Measurements from ENCODE around the gene IRX4.

IRX4 gene

GRCh38 chr5:1879292-1880263 is 3.1 kb downstream of the IRX4 start:
- no peak for TF ChIP-seq CTCF (conservative IDR thresholded peaks at IDR 0.05; ENCODE audit: low read depth, low read length)
- Histone ChIP-seq H3K27me3 (ENCODE audit: insufficient read depth, low read depth) (peaks cover 8% of the 10 kb centered on the region), H4K20me1 (ENCODE audit: insufficient read depth) (no peaks in the 10 kb centered on the region), H3K4me2 (no peak overlapping the region), H3K9ac (no peak overlapping the region), H3K27ac (no peak overlapping the region), H3K4me1 (ENCODE audit: low read depth, poor library complexity, severe bottlenecking) (no peaks in the 10 kb centered on the region), H3K36me3 (ENCODE audit: insufficient read depth) (no peaks in the 10 kb centered on the region), H3K4me3 (IDR thresholded peaks at IDR 0.05; ENCODE audit: insufficient read depth, low read depth, low read length) (no peak overlapping the region), H3K79me2 (ENCODE audit: insufficient read depth, low read depth) (no peaks in the 10 kb centered on the region), H2AFZ (ENCODE audit: low read depth) (no peak overlapping the region)

DNA sequence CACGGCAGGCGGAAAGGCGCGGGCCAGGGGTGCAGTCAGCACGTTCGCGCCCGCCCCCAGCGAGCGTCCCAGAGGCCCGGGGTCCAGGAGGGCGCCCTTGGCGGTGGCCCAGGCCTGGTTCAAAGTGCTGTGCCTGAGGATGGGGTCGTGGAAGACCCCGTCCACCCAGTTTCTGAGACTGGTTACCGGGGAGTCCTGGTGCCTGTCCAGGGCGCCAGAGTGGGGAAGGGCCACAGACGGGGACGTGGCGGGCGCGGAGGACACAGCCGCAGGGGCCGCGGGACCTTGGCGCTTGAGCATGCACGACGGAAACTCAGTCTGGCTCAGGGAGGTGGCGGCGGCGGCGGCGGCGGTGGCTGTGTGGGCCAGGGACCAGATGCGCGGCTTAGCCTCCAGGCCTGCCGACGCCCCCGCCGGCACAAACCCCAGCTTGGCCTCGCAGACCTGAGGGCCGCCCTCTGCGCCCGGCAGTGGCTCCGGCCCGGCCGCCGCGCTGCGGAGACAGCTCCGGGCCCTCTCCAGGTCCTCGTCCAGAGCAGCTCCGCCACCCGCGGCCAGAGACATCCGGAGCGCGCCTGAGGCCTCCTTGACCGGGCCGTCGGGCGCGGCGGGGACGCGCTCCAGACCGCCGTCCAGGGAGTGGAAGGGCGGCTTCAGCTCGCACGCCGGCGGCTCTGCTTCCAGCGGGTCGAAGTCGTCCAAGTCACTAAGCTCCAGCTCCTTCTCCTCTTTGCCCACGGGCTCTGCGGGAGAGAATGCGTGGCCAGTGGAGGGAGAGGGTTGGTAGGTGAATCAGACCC is 4.5 kb downstream of the IRX4 start:
- no peaks in the 10 kb centered on the region for H4K20me1 ChIP-seq (ENCODE audit: insufficient read depth)
- H3K9ac ChIP-seq = no peak overlapping the region
- H3K36me3 ChIP-seq (ENCODE audit: insufficient read depth) = no peaks in the 10 kb centered on the region
- no peak overlapping the region for H3K27ac ChIP-seq
- H3K4me2 ChIP-seq = no peak overlapping the region
- TF ChIP-seq CTCF (conservative IDR thresholded peaks at IDR 0.05; ENCODE audit: low read depth, low read length) = no peak
- H3K4me1 ChIP-seq (ENCODE audit: low read depth, poor library complexity, severe bottlenecking) = no peaks in the 10 kb centered on the region
- no peak overlapping the region for H3K4me3 ChIP-seq (IDR thresholded peaks at IDR 0.05; ENCODE audit: insufficient read depth, low read depth, low read length)
- H2AFZ ChIP-seq (ENCODE audit: low read depth) = no peak overlapping the region
- no peaks in the 10 kb centered on the region for H3K79me2 ChIP-seq (ENCODE audit: insufficient read depth, low read depth)
- peaks cover 18% of the 10 kb centered on the region for H3K27me3 ChIP-seq (ENCODE audit: insufficient read depth, low read depth)

DNA sequence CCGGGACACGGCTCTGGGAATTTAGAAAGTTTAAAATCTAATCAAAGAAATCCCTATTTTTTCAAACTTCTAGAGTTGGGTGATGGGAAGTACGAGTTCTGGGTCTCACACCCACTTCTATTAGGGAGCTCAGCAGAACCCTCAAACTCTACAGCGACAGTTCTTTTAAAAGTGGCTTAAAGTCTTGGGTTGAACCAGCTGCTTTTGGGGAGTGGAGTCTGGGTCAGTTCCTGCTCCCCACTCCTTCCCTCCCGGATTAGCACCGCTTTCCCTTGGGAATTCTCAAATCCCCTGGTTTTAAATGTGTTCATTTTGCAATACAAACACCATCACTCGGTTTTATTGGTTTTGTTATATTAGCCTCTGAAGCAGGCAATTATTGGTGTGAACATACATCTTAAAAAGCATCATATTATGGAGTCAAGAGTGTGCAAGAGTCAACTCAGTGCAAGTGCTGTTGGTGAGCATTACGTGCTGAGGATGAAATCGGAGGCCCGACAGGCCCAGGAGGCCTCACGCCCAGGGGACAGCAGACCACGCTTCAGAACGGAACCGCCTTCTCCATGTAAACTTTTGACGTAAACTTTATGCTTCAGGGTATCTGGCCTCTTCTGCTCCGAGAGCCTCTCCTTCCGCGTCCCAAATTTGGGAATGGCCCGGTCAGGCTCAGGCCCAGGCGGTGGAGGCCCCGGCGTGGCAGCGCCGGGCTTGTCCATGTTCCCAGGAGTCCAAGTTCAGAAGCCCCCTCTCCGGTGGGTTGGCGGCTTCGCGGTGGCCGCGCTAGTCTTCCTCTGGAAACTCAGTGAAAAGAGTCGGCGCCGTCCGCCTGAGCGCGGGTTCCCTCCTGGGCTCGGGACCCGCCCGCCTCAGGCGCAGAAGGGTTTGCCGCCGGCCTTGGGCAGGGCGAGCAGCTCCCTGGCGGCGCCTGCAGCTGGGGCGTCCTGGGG is 5.3 kb downstream of the IRX4 start:
- Histone ChIP-seq H3K79me2 (ENCODE audit: insufficient read depth, low read depth) (no peaks in the 10 kb centered on the region), H2AFZ (ENCODE audit: low read depth) (no peak overlapping the region), H3K27me3 (ENCODE audit: insufficient read depth, low read depth) (peaks cover 24% of the 10 kb centered on the region), H3K36me3 (ENCODE audit: insufficient read depth) (no peaks in the 10 kb centered on the region), H4K20me1 (ENCODE audit: insufficient read depth) (no peaks in the 10 kb centered on the region), H3K4me2 (no peak overlapping the region), H3K27ac (no peak overlapping the region), H3K9ac (no peak overlapping the region), H3K4me1 (ENCODE audit: low read depth, poor library complexity, severe bottlenecking) (no peaks in the 10 kb centered on the region), H3K4me3 (IDR thresholded peaks at IDR 0.05; ENCODE audit: insufficient read depth, low read depth, low read length) (no peak overlapping the region)
- TF ChIP-seq CTCF (conservative IDR thresholded peaks at IDR 0.05; ENCODE audit: low read depth, low read length) = no peak

DNA sequence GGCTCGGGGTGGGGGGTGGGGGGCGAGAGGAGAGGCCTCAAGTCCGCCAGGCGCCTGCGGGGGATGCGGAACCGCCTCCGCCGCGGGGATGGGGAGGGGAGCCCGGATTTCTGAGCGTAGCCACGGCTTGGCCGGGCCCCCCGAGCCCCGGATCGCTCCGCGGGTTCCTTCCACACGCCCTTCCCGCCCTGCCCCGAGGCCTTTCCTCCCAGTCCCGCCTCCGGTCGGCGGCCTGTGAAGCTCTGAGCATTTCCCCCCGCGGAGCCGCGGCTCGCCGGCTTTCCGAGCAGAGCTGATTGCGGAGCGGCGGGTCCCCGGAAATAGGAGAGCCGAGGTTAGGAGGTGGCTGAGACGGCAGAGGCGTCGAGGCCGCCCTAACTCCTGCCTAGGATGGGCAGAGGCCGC is 6.1 kb downstream of the IRX4 start:
- no peak for TF ChIP-seq CTCF (conservative IDR thresholded peaks at IDR 0.05; ENCODE audit: low read depth, low read length)
- no peaks in the 10 kb centered on the region for H3K36me3 ChIP-seq (ENCODE audit: insufficient read depth)
- no peak overlapping the region for H2AFZ ChIP-seq (ENCODE audit: low read depth)
- no peak overlapping the region for H3K9ac ChIP-seq
- H3K4me1 ChIP-seq (ENCODE audit: low read depth, poor library complexity, severe bottlenecking) = no peaks in the 10 kb centered on the region
- H3K27me3 ChIP-seq (ENCODE audit: insufficient read depth, low read depth) = peaks cover 24% of the 10 kb centered on the region
- H3K79me2 ChIP-seq (ENCODE audit: insufficient read depth, low read depth) = no peaks in the 10 kb centered on the region
- no peak overlapping the region for H3K4me2 ChIP-seq
- no peak overlapping the region for H3K27ac ChIP-seq
- H4K20me1 ChIP-seq (ENCODE audit: insufficient read depth) = no peaks in the 10 kb centered on the region
- no peak overlapping the region for H3K4me3 ChIP-seq (IDR thresholded peaks at IDR 0.05; ENCODE audit: insufficient read depth, low read depth, low read length)

All from KMS-11 (cell line).